Activated CD8-positive, alpha-beta T cell treated with anti-CD3 and anti-CD28 coated beads for 36 hours (primary cell): ENCODE data around the gene CDH22. TPM values are rescaled to one million over a fixed set of nuclear protein-coding genes. Genes with fewer than 3 reads are reported as not detected.

ENCODE experiments used
- ATAC-seq: fragments of 200-7000 bp; cut with Tn5 transposase; one replicate; pipeline ENCODE4 v1.10.0; 2021; ENCODE audit warnings: mild to moderate bottlenecking, moderate library complexity
- CTCF ChIA-PET: fragments of 350-600 bp; sonication (Branson Sonifier 250); formaldehyde crosslinking; loops from one replicate; lab custom pipeline; 2021; ENCODE audit warnings: antibody characterized with exemption; lab: Charles Lee
- POLR2A ChIA-PET: fragments of 350-600 bp; sonication (Branson Sonifier 250); formaldehyde crosslinking; loops from one replicate; lab custom pipeline; 2021; ENCODE audit warnings: antibody characterized with exemption; lab: Charles Lee
- DNase-seq: peaks from one replicate; pipeline ENCODE4 v3.0.0-alpha.2; 2020
- H3K27ac Mint-ChIP-seq: one replicate; pipeline ENCODE4 v1.8.0; 2021; ENCODE audit warnings: mild to moderate bottlenecking, mixed read lengths
- H3K27me3 Mint-ChIP-seq: one replicate; pipeline ENCODE4 v1.8.0; 2021; ENCODE audit warnings: mixed read lengths
- H3K36me3 Mint-ChIP-seq: one replicate; pipeline ENCODE4 v1.8.0; 2021; ENCODE audit warnings: low read depth, mixed read lengths
- H3K4me1 Mint-ChIP-seq: one replicate; pipeline ENCODE4 v1.8.0; 2021; ENCODE audit warnings: low read depth, mixed read lengths
- H3K4me3 Mint-ChIP-seq: one replicate; pipeline ENCODE4 v1.8.0; 2021; ENCODE audit warnings: mild to moderate bottlenecking, moderate library complexity, mixed read lengths
- H3K9me3 Mint-ChIP-seq: one replicate; pipeline ENCODE4 v1.8.0; 2021; ENCODE audit warnings: mixed read lengths
- intact Hi-C: fragments of 100-400 bp; cut with micrococcal nuclease; formaldehyde crosslinking; loops from one replicate; pipeline ENCODE4 v1.10.0; 2022
- total RNA-seq, 2 experiments: library from RNA; stranded (reverse); gene quantifications; one replicate each; pipeline ENCODE4 v1.2.3, GENCODE V29; 2021
- TF ChIP-seq, protein P1 (sequence below): fragments of 200-600 bp; IDR thresholded peaks from one replicate; pipeline ENCODE4 v1.8.0; 2022; ENCODE audit warnings: antibody characterized with exemption, mild to moderate bottlenecking

The CDH22 gene
- total RNA-seq, 2 experiments from 2014 or later: not detected

DNA sequence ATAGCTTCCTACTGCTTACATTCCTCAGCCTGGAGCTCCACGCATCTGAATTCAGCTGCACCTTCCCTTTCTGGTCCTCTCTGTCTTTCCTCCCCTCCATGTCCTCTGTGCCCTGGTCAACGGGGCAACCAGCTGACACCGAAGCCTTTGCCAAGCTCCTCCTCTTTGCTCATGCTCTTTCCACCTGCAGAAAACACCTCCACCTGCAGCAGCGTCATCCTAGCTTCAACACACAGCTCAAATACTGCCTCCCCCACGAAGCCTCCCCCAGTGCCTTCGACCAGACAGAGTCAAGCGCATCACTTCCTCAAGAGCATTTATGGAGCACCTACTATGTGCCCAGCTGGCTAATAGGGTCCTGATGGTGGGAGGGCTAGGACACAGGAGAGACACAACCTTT is 9.2 kb downstream of the CDH22 start:
- no peak overlapping the region for H3K27ac Mint-ChIP-seq
- ChIA-PET POLR2A (no interaction called here), CTCF (interaction anchor here (0.8 kb wide), 1 partner anchor 13 kb away, joined by 3 read pairs; no protein-coding TSS in a partner anchor)
- no peaks in the 10 kb centered on the region for H3K36me3 Mint-ChIP-seq
- H3K4me3 Mint-ChIP-seq: no peak overlapping the region
- peaks cover 17% of the 10 kb centered on the region for H3K27me3 Mint-ChIP-seq
- DNase-seq (no peak), ATAC-seq (no peak)
- no peaks in the 10 kb centered on the region for H3K4me1 Mint-ChIP-seq
- TF ChIP-seq, protein P1, sequence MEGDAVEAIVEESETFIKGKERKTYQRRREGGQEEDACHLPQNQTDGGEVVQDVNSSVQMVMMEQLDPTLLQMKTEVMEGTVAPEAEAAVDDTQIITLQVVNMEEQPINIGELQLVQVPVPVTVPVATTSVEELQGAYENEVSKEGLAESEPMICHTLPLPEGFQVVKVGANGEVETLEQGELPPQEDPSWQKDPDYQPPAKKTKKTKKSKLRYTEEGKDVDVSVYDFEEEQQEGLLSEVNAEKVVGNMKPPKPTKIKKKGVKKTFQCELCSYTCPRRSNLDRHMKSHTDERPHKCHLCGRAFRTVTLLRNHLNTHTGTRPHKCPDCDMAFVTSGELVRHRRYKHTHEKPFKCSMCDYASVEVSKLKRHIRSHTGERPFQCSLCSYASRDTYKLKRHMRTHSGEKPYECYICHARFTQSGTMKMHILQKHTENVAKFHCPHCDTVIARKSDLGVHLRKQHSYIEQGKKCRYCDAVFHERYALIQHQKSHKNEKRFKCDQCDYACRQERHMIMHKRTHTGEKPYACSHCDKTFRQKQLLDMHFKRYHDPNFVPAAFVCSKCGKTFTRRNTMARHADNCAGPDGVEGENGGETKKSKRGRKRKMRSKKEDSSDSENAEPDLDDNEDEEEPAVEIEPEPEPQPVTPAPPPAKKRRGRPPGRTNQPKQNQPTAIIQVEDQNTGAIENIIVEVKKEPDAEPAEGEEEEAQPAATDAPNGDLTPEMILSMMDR: no peak
- intact Hi-C loops: no loop called here
- H3K9me3 Mint-ChIP-seq: no peaks in the 10 kb centered on the region

DNA sequence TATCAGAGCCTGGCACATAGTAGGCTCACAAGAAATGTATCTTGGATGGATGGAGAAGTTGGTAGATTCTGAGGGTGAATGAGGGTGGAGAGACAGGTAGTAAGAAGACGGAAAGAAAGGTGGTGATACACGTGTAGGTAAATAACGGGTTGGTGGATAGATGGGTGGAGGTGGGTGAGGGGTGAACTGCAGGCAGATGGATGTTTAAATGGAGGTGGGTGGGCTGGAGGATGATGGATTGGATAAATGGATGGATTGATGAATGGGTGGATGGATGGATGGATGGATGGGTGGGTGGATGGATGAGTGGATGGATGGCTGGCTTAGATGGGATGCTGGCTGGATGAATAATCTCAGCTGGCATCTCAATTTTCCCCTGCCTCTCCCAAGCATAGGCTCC is 9.9 kb downstream of the CDH22 start:
- no peak for DNase-seq
- Mint-ChIP-seq H3K27ac (no peak overlapping the region), H3K36me3 (no peaks in the 10 kb centered on the region), H3K4me1 (no peaks in the 10 kb centered on the region), H3K27me3 (peaks cover 15% of the 10 kb centered on the region), H3K4me3 (no peak overlapping the region), H3K9me3 (no peaks in the 10 kb centered on the region)
- ATAC-seq: no peak
- intact Hi-C loops: no loop called here
- ChIA-PET CTCF (interaction anchor here (0.8 kb wide), 1 partner anchor 14 kb away, joined by 3 read pairs; no protein-coding TSS in a partner anchor), POLR2A (no interaction called here)
- TF ChIP-seq, protein P1: no peak

DNA sequence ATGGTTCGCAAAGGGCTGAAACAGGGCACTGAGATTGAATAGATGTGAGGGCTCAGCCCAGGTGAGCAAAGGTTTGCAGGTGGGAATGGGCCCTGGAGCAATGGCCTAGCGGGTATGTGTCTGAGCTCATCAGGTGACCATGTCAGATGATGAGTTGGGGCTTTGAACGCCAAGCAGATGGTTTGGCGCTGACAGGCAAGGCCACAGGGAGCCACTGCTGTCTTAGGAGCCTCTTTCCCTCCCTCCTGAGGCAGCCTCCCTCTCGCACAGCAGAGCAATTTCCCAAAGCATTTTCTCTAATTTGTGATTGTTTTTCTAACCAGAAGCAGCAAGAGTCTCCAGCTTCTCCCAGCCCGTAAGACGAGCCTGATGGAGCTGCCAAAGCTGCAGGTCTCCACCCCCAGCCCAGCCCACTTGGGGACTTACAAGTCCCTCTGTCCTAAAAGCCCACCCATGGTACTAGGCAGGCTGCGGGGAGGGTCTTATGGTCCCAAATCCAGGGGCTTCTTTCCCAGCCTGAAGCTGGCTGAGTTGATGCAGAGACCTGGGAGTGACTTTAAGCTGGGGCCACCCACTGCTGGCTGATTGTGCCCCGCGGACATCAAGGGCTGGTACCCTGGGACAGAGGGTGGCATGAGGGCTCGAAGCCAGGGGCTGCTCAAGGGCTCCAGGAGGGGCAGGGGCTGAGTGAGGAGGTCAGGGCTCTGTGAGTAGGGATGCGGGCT is 11.6 kb downstream of the CDH22 start:
- ATAC-seq (no peak), DNase-seq (no peak)
- H3K36me3 Mint-ChIP-seq: no peaks in the 10 kb centered on the region
- peaks cover 23% of the 10 kb centered on the region for H3K27me3 Mint-ChIP-seq
- ChIA-PET POLR2A (no interaction called here), CTCF (no interaction called here)
- H3K27ac Mint-ChIP-seq: no peak overlapping the region
- no peaks in the 10 kb centered on the region for H3K4me1 Mint-ChIP-seq
- no peak overlapping the region for H3K4me3 Mint-ChIP-seq
- no peaks in the 10 kb centered on the region for H3K9me3 Mint-ChIP-seq
- TF ChIP-seq, protein P1: no peak
- intact Hi-C loops: no loop called here

DNA sequence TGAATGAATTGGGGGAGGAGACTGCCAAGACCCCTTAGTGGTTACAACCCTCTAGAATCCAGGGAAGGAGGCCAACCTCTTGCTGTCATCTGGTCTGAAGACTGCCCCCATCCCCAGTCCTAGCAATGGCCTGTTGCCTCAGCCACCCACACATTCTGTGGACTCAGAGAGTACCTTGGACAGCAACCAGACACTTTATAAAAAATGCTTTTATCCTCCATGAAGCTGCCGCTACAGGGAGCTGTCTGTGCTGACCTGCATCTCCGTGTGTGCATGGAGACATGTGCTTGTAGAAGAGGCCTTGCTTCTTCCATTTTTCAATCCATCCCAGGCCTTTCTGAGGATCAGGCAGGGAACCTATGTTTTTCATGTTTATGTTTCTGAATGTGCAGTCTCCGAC is 15.2 kb downstream of the CDH22 start:
- no peak for ATAC-seq
- no peaks in the 10 kb centered on the region for H3K36me3 Mint-ChIP-seq

DNA sequence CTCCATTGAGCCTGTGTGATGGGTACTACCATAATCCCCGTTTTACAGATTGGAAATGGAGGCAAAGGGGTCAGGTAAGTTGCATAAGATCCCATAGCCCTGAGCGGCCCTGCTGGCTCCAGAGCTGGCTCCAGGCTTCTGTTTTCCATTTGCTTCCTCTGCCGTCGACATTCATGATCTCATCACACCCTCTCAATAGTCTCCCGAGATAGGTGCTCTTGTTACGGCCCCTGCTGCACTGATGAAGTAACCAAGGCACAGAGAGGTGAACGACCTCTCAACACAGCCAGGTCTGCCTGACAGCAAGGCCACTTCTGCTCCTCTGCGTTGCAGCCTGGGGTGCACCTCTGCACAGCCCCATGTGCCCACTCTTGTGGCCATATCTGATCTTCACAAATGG is 16.9 kb downstream of the CDH22 start:
- no peaks in the 10 kb centered on the region for H3K9me3 Mint-ChIP-seq
- TF ChIP-seq, protein P1: no peak

More for the DNA sequence above, 15.2 kb downstream of the CDH22 start:
- no peaks in the 10 kb centered on the region for H3K9me3 Mint-ChIP-seq
- TF ChIP-seq, protein P1: no peak
- POLR2A ChIA-PET: no interaction called here
- DNase-seq: no peak
- H3K4me1 Mint-ChIP-seq: no peaks in the 10 kb centered on the region
- no peak overlapping the region for H3K4me3 Mint-ChIP-seq
- H3K27ac Mint-ChIP-seq: no peak overlapping the region
- CTCF ChIA-PET: no interaction called here
- intact Hi-C loops: no loop called here
- H3K27me3 Mint-ChIP-seq: peaks cover 18% of the 10 kb centered on the region

More for the DNA sequence above, 16.9 kb downstream of the CDH22 start:
- CTCF ChIA-PET: interaction anchor here (1.0 kb wide), 1 partner anchor 158 kb away, joined by 3 read pairs; no protein-coding TSS in a partner anchor
- no peak for DNase-seq
- POLR2A ChIA-PET: no interaction called here
- intact Hi-C loops: no loop called here
- H3K27ac Mint-ChIP-seq: no peak overlapping the region
- peaks cover 20% of the 10 kb centered on the region for H3K27me3 Mint-ChIP-seq
- H3K4me1 Mint-ChIP-seq: no peaks in the 10 kb centered on the region
- ATAC-seq: no peak
- H3K36me3 Mint-ChIP-seq: no peaks in the 10 kb centered on the region
- no peak overlapping the region for H3K4me3 Mint-ChIP-seq
